NCI-H524 (cell line): ENCODE data around the gene GNB1.
"Not testable (repeated sequence)": the region's sequence is repeated elsewhere in the genome, so short reads cannot be mapped to it uniquely, and the experiment has no call there.

Experiments used
- DNase-seq, 2 experiments: peaks; one replicate each; lab custom pipeline; 2025; lab: John Stamatoyannopoulos, UW

GNB1 gene

GRCh38 chr1:1889847-1890505 lies 911 bp downstream of the GNB1 start:
- no peak for DNase-seq

- no peak for DNase-seq
These were observed 1.7 kb downstream of the GNB1 start for GRCh38 chr1:1889090-1889750.

- not testable (repeated sequence) for DNase-seq
These were observed 7.0 kb downstream of the GNB1 start for GRCh38 chr1:1883890-1884289.

GRCh38 chr1:1883092-1883873 lies 7.6 kb downstream of the GNB1 start:
- DNase-seq, result no peak

GRCh38 chr1:1881727-1882126 lies 9.2 kb downstream of the GNB1 start:
- DNase-seq, result no peak

- DNase-seq, result no peak
These were observed 10.1 kb downstream of the GNB1 start for GRCh38 chr1:1880617-1881312.

GRCh38 chr1:1879942-1880341 lies 10.9 kb downstream of the GNB1 start:
- DNase-seq, result no peak

GRCh38 chr1:1877865-1878436 lies 12.9 kb downstream of the GNB1 start:
- DNase-seq, result no peak

- no peak for DNase-seq
These were observed 14.5 kb downstream of the GNB1 start for GRCh38 chr1:1876335-1876930.

GRCh38 chr1:1875932-1876331 lies 15.0 kb downstream of the GNB1 start:
- DNase-seq, result no peak

- DNase-seq, result no peak
These were observed 16.0 kb downstream of the GNB1 start for GRCh38 chr1:1874901-1875300.

- DNase-seq, result no peak
These were observed 17.7 kb downstream of the GNB1 start for GRCh38 chr1:1873186-1873585.

GRCh38 chr1:1872329-1872994 lies 18.4 kb downstream of the GNB1 start:
- DNase-seq, result no peak

- DNase-seq, result no peak
These were observed 21.4 kb downstream of the GNB1 start for GRCh38 chr1:1869469-1869868.

- DNase-seq, result no peak
These were observed 23.7 kb downstream of the GNB1 start for GRCh38 chr1:1867164-1867563.

GRCh38 chr1:1862905-1863547 lies 27.9 kb downstream of the GNB1 start:
- DNase-seq, result no peak

GRCh38 chr1:1861761-1862310 lies 29.1 kb downstream of the GNB1 start:
- not testable (repeated sequence) for DNase-seq

- no peak for DNase-seq
These were observed 29.6 kb downstream of the GNB1 start for GRCh38 chr1:1861339-1861730.

GRCh38 chr1:1859970-1860697 lies 30.8 kb downstream of the GNB1 start:
- not testable (repeated sequence) for DNase-seq
